Measurements from ENCODE around the gene MRPL16. TPM values are rescaled to one million over a fixed set of nuclear protein-coding genes. Genes with fewer than 3 reads are reported as not detected.

The MRPL16 gene
- total and polyA plus RNA-seq, 2 experiments from 2014 or later = 77.4 to 176 TPM

DNA sequence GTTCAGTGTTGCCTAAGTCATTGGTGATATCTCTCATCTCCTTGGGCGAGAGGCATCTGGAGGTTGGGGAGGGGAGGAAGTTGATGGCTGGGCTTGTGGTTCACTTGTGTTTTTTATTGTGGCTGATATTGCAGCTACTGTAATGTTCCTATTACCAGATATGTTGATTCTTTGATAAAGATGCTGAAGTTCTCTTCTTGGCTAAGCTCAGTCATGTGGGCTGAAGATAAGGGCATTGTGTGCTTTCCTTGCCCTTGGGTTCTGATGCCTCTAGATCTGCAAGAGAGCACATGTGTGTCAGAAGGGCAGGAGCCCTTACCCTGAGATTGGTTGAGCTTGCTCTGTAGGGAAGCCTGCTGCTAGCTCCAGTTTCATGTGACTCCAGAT lies 43.4 kb downstream of the MRPL16 start:
- Histone ChIP-seq H3K4me1 (ENCODE audit: insufficient read depth) (peaks cover 3% of the 10 kb centered on the region; the same call in 1 of the 2 replicates), H4K20me1 (replicated peaks; ENCODE audit: insufficient read depth) (peaks cover 31% of the 10 kb centered on the region), H3K36me3 (ENCODE audit: insufficient read depth) (no peaks in the 10 kb centered on the region), H3K27ac (ENCODE audit: low read depth) (no peak overlapping the region), H3K79me2 (replicated peaks; ENCODE audit: insufficient read depth) (peaks cover 89% of the 10 kb centered on the region), H3K4me2 (no peak overlapping the region), H3K4me3 (no peak overlapping the region), H3K9me2 (ENCODE audit: insufficient read depth) (no peaks in the 10 kb centered on the region), H2AFZ (no peak overlapping the region), H3F3A (replicated peaks; ENCODE audit: low read depth) (no peaks in the 10 kb centered on the region), H3K27me3 (ENCODE audit: insufficient read depth) (no peaks in the 10 kb centered on the region)
- no peaks in the 10 kb centered on the region for H3K9me3 Mint-ChIP-seq
- no peak for DNase-seq (ENCODE audit: low spot score)
- H3K4me3 Mint-ChIP-seq = no peak overlapping the region
- peaks cover under 1% of the 10 kb centered on the region for H3K27me3 Mint-ChIP-seq (ENCODE audit: insufficient read depth, low read depth, poor library complexity)
- H3K27ac Mint-ChIP-seq = no peak overlapping the region; the same call in 1 of the 2 replicates
- peaks cover 15% of the 10 kb centered on the region for H3K4me1 Mint-ChIP-seq
- peaks cover 6% of the 10 kb centered on the region; the same call in 2 of the 3 replicates for H3K36me3 Mint-ChIP-seq (ENCODE audit: low read depth)
- ATAC-seq = no peak
- TF ChIP-seq, protein P1, sequence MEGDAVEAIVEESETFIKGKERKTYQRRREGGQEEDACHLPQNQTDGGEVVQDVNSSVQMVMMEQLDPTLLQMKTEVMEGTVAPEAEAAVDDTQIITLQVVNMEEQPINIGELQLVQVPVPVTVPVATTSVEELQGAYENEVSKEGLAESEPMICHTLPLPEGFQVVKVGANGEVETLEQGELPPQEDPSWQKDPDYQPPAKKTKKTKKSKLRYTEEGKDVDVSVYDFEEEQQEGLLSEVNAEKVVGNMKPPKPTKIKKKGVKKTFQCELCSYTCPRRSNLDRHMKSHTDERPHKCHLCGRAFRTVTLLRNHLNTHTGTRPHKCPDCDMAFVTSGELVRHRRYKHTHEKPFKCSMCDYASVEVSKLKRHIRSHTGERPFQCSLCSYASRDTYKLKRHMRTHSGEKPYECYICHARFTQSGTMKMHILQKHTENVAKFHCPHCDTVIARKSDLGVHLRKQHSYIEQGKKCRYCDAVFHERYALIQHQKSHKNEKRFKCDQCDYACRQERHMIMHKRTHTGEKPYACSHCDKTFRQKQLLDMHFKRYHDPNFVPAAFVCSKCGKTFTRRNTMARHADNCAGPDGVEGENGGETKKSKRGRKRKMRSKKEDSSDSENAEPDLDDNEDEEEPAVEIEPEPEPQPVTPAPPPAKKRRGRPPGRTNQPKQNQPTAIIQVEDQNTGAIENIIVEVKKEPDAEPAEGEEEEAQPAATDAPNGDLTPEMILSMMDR (conservative IDR thresholded peaks at IDR 0.05; ENCODE audit: low read depth in 2 of 2) = no peak
- TF ChIP-seq STAT1 (IDR thresholded peaks at IDR 0.05; ENCODE audit: unreplicated experiment) (no peak), ZNF331 (CRISPR knock-in tag; IDR thresholded peaks at IDR 0.05; ENCODE audit: low read depth) (no peak), POLR2AphosphoS5 (IDR thresholded peaks at IDR 0.05; ENCODE audit: low read depth) (no peak), NANOG (IDR thresholded peaks at IDR 0.05; ENCODE audit: borderline replicate concordance) (no peak), ZNF114 (CRISPR knock-in tag; IDR thresholded peaks at IDR 0.05) (no peak), JUNB (IDR thresholded peaks at IDR 0.05; ENCODE audit: unreplicated experiment) (no peak), EZH2 (IDR thresholded peaks at IDR 0.05; ENCODE audit: low read depth, unreplicated experiment) (no peak), CREB1 (CRISPR knock-in tag; IDR thresholded peaks at IDR 0.05; ENCODE audit: low read depth) (no peak), EZH2phosphoT487 (IDR thresholded peaks at IDR 0.05; ENCODE audit: unreplicated experiment) (no peak)
- TF ChIP-seq, protein P2, sequence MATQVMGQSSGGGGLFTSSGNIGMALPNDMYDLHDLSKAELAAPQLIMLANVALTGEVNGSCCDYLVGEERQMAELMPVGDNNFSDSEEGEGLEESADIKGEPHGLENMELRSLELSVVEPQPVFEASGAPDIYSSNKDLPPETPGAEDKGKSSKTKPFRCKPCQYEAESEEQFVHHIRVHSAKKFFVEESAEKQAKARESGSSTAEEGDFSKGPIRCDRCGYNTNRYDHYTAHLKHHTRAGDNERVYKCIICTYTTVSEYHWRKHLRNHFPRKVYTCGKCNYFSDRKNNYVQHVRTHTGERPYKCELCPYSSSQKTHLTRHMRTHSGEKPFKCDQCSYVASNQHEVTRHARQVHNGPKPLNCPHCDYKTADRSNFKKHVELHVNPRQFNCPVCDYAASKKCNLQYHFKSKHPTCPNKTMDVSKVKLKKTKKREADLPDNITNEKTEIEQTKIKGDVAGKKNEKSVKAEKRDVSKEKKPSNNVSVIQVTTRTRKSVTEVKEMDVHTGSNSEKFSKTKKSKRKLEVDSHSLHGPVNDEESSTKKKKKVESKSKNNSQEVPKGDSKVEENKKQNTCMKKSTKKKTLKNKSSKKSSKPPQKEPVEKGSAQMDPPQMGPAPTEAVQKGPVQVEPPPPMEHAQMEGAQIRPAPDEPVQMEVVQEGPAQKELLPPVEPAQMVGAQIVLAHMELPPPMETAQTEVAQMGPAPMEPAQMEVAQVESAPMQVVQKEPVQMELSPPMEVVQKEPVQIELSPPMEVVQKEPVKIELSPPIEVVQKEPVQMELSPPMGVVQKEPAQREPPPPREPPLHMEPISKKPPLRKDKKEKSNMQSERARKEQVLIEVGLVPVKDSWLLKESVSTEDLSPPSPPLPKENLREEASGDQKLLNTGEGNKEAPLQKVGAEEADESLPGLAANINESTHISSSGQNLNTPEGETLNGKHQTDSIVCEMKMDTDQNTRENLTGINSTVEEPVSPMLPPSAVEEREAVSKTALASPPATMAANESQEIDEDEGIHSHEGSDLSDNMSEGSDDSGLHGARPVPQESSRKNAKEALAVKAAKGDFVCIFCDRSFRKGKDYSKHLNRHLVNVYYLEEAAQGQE (IDR thresholded peaks at IDR 0.05; ENCODE audit: unreplicated experiment) = no peak
- TF ChIP-seq, protein P3, sequence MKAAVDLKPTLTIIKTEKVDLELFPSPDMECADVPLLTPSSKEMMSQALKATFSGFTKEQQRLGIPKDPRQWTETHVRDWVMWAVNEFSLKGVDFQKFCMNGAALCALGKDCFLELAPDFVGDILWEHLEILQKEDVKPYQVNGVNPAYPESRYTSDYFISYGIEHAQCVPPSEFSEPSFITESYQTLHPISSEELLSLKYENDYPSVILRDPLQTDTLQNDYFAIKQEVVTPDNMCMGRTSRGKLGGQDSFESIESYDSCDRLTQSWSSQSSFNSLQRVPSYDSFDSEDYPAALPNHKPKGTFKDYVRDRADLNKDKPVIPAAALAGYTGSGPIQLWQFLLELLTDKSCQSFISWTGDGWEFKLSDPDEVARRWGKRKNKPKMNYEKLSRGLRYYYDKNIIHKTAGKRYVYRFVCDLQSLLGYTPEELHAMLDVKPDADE (IDR thresholded peaks at IDR 0.05) = no peak
- TF ChIP-seq, protein P4, sequence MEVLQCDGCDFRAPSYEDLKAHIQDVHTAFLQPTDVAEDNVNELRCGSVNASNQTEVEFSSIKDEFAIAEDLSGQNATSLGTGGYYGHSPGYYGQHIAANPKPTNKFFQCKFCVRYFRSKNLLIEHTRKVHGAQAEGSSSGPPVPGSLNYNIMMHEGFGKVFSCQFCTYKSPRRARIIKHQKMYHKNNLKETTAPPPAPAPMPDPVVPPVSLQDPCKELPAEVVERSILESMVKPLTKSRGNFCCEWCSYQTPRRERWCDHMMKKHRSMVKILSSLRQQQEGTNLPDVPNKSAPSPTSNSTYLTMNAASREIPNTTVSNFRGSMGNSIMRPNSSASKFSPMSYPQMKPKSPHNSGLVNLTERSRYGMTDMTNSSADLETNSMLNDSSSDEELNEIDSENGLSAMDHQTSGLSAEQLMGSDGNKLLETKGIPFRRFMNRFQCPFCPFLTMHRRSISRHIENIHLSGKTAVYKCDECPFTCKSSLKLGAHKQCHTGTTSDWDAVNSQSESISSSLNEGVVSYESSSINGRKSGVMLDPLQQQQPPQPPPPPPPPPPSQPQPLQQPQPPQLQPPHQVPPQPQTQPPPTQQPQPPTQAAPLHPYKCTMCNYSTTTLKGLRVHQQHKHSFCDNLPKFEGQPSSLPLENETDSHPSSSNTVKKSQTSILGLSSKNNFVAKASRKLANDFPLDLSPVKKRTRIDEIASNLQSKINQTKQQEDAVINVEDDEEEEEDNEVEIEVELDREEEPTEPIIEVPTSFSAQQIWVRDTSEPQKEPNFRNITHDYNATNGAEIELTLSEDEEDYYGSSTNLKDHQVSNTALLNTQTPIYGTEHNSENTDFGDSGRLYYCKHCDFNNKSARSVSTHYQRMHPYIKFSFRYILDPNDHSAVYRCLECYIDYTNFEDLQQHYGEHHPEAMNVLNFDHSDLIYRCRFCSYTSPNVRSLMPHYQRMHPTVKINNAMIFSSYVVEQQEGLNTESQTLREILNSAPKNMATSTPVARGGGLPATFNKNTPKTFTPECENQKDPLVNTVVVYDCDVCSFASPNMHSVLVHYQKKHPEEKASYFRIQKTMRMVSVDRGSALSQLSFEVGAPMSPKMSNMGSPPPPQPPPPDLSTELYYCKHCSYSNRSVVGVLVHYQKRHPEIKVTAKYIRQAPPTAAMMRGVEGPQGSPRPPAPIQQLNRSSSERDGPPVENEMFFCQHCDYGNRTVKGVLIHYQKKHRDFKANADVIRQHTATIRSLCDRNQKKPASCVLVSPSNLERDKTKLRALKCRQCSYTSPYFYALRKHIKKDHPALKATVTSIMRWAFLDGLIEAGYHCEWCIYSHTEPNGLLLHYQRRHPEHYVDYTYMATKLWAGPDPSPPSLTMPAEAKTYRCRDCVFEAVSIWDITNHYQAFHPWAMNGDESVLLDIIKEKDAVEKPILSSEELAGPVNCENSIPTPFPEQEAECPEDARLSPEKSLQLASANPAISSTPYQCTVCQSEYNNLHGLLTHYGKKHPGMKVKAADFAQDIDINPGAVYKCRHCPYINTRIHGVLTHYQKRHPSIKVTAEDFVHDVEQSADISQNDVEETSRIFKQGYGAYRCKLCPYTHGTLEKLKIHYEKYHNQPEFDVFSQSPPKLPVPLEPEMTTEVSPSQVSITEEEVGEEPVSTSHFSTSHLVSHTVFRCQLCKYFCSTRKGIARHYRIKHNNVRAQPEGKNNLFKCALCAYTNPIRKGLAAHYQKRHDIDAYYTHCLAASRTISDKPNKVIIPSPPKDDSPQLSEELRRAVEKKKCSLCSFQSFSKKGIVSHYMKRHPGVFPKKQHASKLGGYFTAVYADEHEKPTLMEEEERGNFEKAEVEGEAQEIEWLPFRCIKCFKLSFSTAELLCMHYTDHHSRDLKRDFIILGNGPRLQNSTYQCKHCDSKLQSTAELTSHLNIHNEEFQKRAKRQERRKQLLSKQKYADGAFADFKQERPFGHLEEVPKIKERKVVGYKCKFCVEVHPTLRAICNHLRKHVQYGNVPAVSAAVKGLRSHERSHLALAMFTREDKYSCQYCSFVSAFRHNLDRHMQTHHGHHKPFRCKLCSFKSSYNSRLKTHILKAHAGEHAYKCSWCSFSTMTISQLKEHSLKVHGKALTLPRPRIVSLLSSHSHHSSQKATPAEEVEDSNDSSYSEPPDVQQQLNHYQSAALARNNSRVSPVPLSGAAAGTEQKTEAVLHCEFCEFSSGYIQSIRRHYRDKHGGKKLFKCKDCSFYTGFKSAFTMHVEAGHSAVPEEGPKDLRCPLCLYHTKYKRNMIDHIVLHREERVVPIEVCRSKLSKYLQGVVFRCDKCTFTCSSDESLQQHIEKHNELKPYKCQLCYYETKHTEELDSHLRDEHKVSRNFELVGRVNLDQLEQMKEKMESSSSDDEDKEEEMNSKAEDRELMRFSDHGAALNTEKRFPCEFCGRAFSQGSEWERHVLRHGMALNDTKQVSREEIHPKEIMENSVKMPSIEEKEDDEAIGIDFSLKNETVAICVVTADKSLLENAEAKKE (CRISPR knock-in tag; IDR thresholded peaks at IDR 0.05) = no peak

Data from GM23338 (cell line).